Liver (tissue), 9 donors: Measurements from ENCODE around the gene KIF14. TPM values are rescaled to one million over a fixed set of nuclear protein-coding genes. Genes with fewer than 3 reads are reported as not detected.

Source experiments
- DNase-seq: peaks from one replicate; pipeline ENCODE4 v3.0.0-alpha.2; 2017; ENCODE audit warnings: low spot score
- H3K27ac ChIP-seq, 2 donors: one replicate each; pipeline ENCODE4 v1.7.0; 2013; ENCODE audit warnings: inconsistent platforms in 2 of 2, low read length in 2 of 2, control low read depth in 1 of 2, low read depth in 1 of 2, mild to moderate bottlenecking in 1 of 2
- H3K27me3 ChIP-seq, 4 donors: one replicate each; pipeline versions ENCODE4 v1.6.1 to v1.7.0; 2013; ENCODE audit warnings: low read length in 3 of 4, inconsistent platforms in 1 of 4, mild to moderate bottlenecking in 1 of 4, moderate library complexity in 1 of 4; ENCODE audit not compliant: control insufficient read depth in 4 of 4, insufficient read depth in 4 of 4
- H3K36me3 ChIP-seq, 4 donors: one replicate each; pipeline versions ENCODE4 v1.6.1 to v1.7.0; 2013; ENCODE audit warnings: low read length in 3 of 4, mild to moderate bottlenecking in 3 of 4, low read depth in 1 of 4, moderate library complexity in 1 of 4; ENCODE audit not compliant: control insufficient read depth in 4 of 4, insufficient read depth in 3 of 4
- H3K4me1 ChIP-seq, 4 donors: one replicate each; pipeline versions ENCODE4 v1.6.1 to v1.7.0; 2013; ENCODE audit warnings: low read length in 3 of 4, mild to moderate bottlenecking in 3 of 4, moderate library complexity in 1 of 4; ENCODE audit not compliant: control insufficient read depth in 4 of 4, insufficient read depth in 4 of 4
- H3K4me3 ChIP-seq, 3 donors: one replicate each; pipeline versions ENCODE4 v1.6.1 to v1.7.0; 2013; ENCODE audit warnings: low read length in 3 of 3, control low read depth in 1 of 3, low read depth in 1 of 3, mild to moderate bottlenecking in 1 of 3
- H3K9ac ChIP-seq, 2 donors: one replicate each; pipeline ENCODE4 v1.7.0; 2013; ENCODE audit warnings: low read length in 2 of 2, mild to moderate bottlenecking in 2 of 2, moderate library complexity in 2 of 2, control low read depth in 1 of 2, low read depth in 1 of 2
- H3K9me3 ChIP-seq, 4 donors: one replicate each; pipeline versions ENCODE4 v1.6.1 to v1.7.0; 2013; ENCODE audit warnings: low read length in 3 of 4; ENCODE audit not compliant: control insufficient read depth in 4 of 4
- ATF3 ChIP-seq: IDR thresholded peaks from 2 replicates; pipeline ENCODE4 v1.6.1; 2016; ENCODE audit warnings: antibody characterized with exemption
- EGR1 ChIP-seq, 2 donors: IDR thresholded peaks; 2 replicates each; pipeline ENCODE4 v1.6.1; 2016 to 2018; ENCODE audit warnings: antibody characterized with exemption in 2 of 2, low read depth in 2 of 2
- FOXA1 ChIP-seq: IDR thresholded peaks from 2 replicates; pipeline ENCODE4 v1.6.1; 2016; ENCODE audit warnings: antibody characterized with exemption
- FOXA2 ChIP-seq: IDR thresholded peaks from 2 replicates; pipeline ENCODE4 v1.6.1; 2016; ENCODE audit warnings: antibody characterized with exemption
- GABPA ChIP-seq, 2 donors: IDR thresholded peaks in 1 of 2; conservative IDR thresholded peaks in 1 of 2; 2 replicates each; pipeline ENCODE4 v1.6.1; 2016; ENCODE audit warnings: antibody characterized with exemption in 2 of 2, mild to moderate bottlenecking in 1 of 2, moderate library complexity in 1 of 2
- HNF4A ChIP-seq, 2 donors: conservative IDR thresholded peaks; 2 replicates each; pipeline ENCODE4 v1.6.1; 2016; ENCODE audit warnings: antibody characterized with exemption in 2 of 2, mild to moderate bottlenecking in 2 of 2
- HNF4G ChIP-seq: IDR thresholded peaks from 2 replicates; pipeline ENCODE4 v1.6.1; 2016; ENCODE audit warnings: antibody characterized with exemption
- JUND ChIP-seq, 2 donors: IDR thresholded peaks; 2 replicates each; pipeline ENCODE4 v1.6.1; 2016; ENCODE audit warnings: antibody characterized with exemption in 2 of 2
- NR2F2 ChIP-seq: IDR thresholded peaks from 2 replicates; pipeline ENCODE4 v1.6.1; 2016; ENCODE audit warnings: antibody characterized with exemption
- RAD21 ChIP-seq, 2 donors: IDR thresholded peaks; 2 replicates each; pipeline ENCODE4 v1.6.1; 2016; ENCODE audit warnings: antibody characterized with exemption in 2 of 2, mild to moderate bottlenecking in 2 of 2
- REST ChIP-seq: IDR thresholded peaks from 2 replicates; pipeline ENCODE4 v1.6.1; 2016; ENCODE audit warnings: antibody characterized with exemption, mild to moderate bottlenecking
- RXRA ChIP-seq, 2 donors: IDR thresholded peaks; 2 replicates each; pipeline ENCODE4 v1.6.1; 2017 to 2018; ENCODE audit warnings: antibody characterized with exemption in 2 of 2, mild to moderate bottlenecking in 1 of 2
- SP1 ChIP-seq: IDR thresholded peaks from 2 replicates; pipeline ENCODE4 v1.6.1; 2018; ENCODE audit warnings: antibody characterized with exemption, mild to moderate bottlenecking
- TAF1 ChIP-seq: conservative IDR thresholded peaks from 2 replicates; pipeline ENCODE4 v1.6.1; 2016; ENCODE audit warnings: antibody characterized with exemption, mild to moderate bottlenecking
- YY1 ChIP-seq: IDR thresholded peaks from 2 replicates; pipeline ENCODE4 v1.6.1; 2016; ENCODE audit warnings: antibody characterized with exemption, mild to moderate bottlenecking
- WGBS: extraction: QIAGEN DNeasy Blood & Tissue Kit; methylation state at CpG from one replicate; pipeline ENCODE4 v1.1.7; 2013; 5-methylcytosine and 5-hydroxymethylcytosine counted together
- polyA plus RNA-seq, 2 donors: library from polyadenylated mRNA; stranded (reverse) in 1 of 2; unstranded in 1 of 2; fragments of 200-250 nt in 1 of 2; fragments of >200 nt in 1 of 2; fragmentation: Nextera tagmentation in 1 of 2; extraction: Ambion mirVana in 1 of 2; gene quantifications; one replicate each; pipeline versions ENCODE4 v1.2.1 to v1.2.3, GENCODE V29; 2013 to 2015
- total RNA-seq, 2 donors: library from RNA; depleted of rRNA; stranded (reverse); fragments of >200 nt; gene quantifications; one replicate each; pipeline ENCODE4 v1.2.3, GENCODE V29; 2014
- TF ChIP-seq, protein P1 (sequence below): IDR thresholded peaks from 2 replicates; pipeline ENCODE4 v1.6.1; 2016; ENCODE audit warnings: antibody characterized with exemption
- TF ChIP-seq, protein P2 (sequence below): IDR thresholded peaks from 2 replicates; pipeline ENCODE4 v1.6.1; 2016; ENCODE audit warnings: antibody characterized with exemption
- TF ChIP-seq, protein P3 (sequence below): fragments of 150-350 bp; IDR thresholded peaks from 2 replicates; pipeline ENCODE4 v1.5.1; 2017; ENCODE audit warnings: improper control_type of control experiment, low read depth, low read length; ENCODE audit not compliant: missing input control
- donor health status: healthy.
- donor health status: healthy.
- donor health status: healthy.
- donor health status: healthy.
- donor health status: healthy.

Gene KIF14
- total RNA-seq (1 to 10 TPM in 1 of 2 donors, under 1 TPM in 1; 0.17 to 8.8 TPM), polyA plus RNA-seq (under 1 TPM; 0.13 to 0.28 TPM)

- no peaks in the 10 kb centered on the region for H3K9me3 ChIP-seq
- H3K36me3 ChIP-seq, result no peaks in the 10 kb centered on the region
- H3K9ac ChIP-seq, result peak within 1 kb of the TSS; percentile 23 to 60
- DNase-seq, result peak; percentile 95
- H3K27me3 ChIP-seq, result no peaks in the 10 kb centered on the region
- H3K27ac ChIP-seq, result peak within 1 kb of the TSS; percentile 22 to 28
- under 1% methylated on average over 59 of the region's 59 CpGs for WGBS
- peaks cover 1 to 12% (median 8%) of the 10 kb centered on the region in 4 donors for H3K4me1 ChIP-seq
- peak; percentile 59 for TF ChIP-seq SP1
- TF ChIP-seq, protein P1, sequence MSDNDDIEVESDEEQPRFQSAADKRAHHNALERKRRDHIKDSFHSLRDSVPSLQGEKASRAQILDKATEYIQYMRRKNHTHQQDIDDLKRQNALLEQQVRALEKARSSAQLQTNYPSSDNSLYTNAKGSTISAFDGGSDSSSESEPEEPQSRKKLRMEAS, result peak; percentile 11
- peak; percentile 45 to 86 for TF ChIP-seq GABPA (IDR thresholded peaks at IDR 0.05 in 1 of 2, conservative IDR thresholded peaks at IDR 0.05 in 1 of 2)
- TF ChIP-seq YY1, result peak; percentile 47
- TF ChIP-seq HNF4A (conservative IDR thresholded peaks at IDR 0.05), result no peak
- TF ChIP-seq, protein P2, sequence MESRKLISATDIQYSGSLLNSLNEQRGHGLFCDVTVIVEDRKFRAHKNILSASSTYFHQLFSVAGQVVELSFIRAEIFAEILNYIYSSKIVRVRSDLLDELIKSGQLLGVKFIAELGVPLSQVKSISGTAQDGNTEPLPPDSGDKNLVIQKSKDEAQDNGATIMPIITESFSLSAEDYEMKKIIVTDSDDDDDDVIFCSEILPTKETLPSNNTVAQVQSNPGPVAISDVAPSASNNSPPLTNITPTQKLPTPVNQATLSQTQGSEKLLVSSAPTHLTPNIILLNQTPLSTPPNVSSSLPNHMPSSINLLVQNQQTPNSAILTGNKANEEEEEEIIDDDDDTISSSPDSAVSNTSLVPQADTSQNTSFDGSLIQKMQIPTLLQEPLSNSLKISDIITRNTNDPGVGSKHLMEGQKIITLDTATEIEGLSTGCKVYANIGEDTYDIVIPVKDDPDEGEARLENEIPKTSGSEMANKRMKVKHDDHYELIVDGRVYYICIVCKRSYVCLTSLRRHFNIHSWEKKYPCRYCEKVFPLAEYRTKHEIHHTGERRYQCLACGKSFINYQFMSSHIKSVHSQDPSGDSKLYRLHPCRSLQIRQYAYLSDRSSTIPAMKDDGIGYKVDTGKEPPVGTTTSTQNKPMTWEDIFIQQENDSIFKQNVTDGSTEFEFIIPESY, result no peak
- H3K4me3 ChIP-seq, result peak within 1 kb of the TSS; percentile 57 to 68 (median 63)
These were observed at the start of gene KIF14 for GRCh38 chr1:200620273-200621131. TSS of gene KIF14 (minus strand) at chr1:200620751. CDS start at chr1:200618723, 2,028 bp downstream.

GRCh38 chr1:200669314-200670241 is 49.0 kb upstream of the KIF14 start, which contains the start of gene DDX59:
TSS of gene DDX59 (minus strand) at chr1:200669907. CDS start at chr1:200666740, 3,167 bp downstream.
- Histone ChIP-seq H3K4me3 (peak within 1 kb of the TSS; percentile 71 to 87 (median 83)), H3K9me3 (no peaks in the 10 kb centered on the region), H3K27me3 (no peaks in the 10 kb centered on the region), H3K9ac (peak within 1 kb of the TSS; percentile 64 to 94), H3K4me1 (peaks cover 2 to 16% (median 5%) of the 10 kb centered on the region in 4 donors), H3K27ac (peak within 1 kb of the TSS; percentile 99 to 100), H3K36me3 (peaks cover 0 to 6% (median 3%) of the 10 kb centered on the region in 4 donors)
- DNase-seq, result peak; percentile 92
- under 1% methylated on average over 91 of the region's 91 CpGs for WGBS
- TF ChIP-seq FOXA1 (no peak), RXRA (IDR thresholded peaks at IDR 0.05) (peak in 1 of 2 donors; percentile 46), SP1 (peak; percentile 63), JUND (IDR thresholded peaks at IDR 0.05) (peak; percentile 58 to 65), NR2F2 (no peak), HNF4A (conservative IDR thresholded peaks at IDR 0.05) (peak; percentile 27 to 50), GABPA (IDR thresholded peaks at IDR 0.05 in 1 of 2, conservative IDR thresholded peaks at IDR 0.05 in 1 of 2) (no peak), REST (peak; percentile 52), TAF1 (no peak), ATF3 (no peak), FOXA2 (peak; percentile 40), HNF4G (no peak), EGR1 (IDR thresholded peaks at IDR 0.05; ENCODE audit: low read depth in 2 of 2) (peak; percentile 92 to 98), RAD21 (IDR thresholded peaks at IDR 0.05) (peak in 1 of 2 donors; percentile 38)
- TF ChIP-seq, protein P2, result peak; percentile 56
- TF ChIP-seq, protein P3, sequence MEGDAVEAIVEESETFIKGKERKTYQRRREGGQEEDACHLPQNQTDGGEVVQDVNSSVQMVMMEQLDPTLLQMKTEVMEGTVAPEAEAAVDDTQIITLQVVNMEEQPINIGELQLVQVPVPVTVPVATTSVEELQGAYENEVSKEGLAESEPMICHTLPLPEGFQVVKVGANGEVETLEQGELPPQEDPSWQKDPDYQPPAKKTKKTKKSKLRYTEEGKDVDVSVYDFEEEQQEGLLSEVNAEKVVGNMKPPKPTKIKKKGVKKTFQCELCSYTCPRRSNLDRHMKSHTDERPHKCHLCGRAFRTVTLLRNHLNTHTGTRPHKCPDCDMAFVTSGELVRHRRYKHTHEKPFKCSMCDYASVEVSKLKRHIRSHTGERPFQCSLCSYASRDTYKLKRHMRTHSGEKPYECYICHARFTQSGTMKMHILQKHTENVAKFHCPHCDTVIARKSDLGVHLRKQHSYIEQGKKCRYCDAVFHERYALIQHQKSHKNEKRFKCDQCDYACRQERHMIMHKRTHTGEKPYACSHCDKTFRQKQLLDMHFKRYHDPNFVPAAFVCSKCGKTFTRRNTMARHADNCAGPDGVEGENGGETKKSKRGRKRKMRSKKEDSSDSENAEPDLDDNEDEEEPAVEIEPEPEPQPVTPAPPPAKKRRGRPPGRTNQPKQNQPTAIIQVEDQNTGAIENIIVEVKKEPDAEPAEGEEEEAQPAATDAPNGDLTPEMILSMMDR, result no peak
- TF ChIP-seq, protein P1, result peak; percentile 30
